ENCODE results near the gene DGKD. TPM values are rescaled to one million over a fixed set of nuclear protein-coding genes. Genes with fewer than 3 reads are reported as not detected.
A peak's percentile ranks its signal among the peaks of the same experiment; 100 is the strongest.

Gene DGKD
- total RNA-seq, 1 donor from 2014 or later, result 17.7 TPM

DNA sequence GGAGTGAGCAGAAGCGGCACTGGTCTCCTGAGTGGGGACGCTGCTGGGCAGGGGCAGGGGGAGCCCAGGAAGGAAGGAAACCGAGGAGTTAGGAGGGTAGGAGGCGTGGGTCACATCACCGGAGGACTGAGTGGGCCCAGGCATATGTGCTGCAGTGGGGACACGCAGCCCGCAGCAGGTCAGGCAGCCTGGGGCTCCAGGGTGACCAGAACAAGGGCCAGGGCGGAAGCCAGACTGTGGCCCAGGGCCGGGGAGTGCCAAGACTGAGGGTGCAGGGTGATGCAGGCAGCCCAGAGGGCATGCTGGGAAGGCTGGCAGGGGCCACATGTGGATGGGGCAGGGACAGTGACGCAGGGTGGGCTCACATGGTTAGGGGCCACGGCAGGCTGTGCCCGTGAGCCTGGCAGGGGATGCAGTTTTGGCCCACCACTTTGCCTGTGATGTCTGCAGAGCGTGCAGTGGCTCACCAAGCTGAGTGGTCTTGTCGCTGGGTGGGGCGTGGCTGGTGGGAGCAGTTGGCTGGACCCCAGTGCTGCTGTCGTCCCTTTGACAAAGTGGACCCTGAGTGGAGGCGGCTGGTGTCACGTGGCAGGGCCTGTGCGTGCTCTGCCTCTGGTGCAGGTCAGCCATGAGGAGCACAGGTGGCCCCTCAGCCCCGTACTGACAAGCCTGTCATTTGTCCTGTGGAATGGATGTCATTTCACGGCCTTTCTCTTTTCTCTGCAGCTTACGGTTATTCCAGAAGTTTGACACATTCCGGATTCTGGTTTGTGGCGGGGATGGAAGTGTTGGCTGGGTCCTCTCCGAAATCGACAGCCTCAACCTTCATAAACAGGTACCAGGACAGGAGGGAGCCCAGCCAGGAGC lies 87.1 kb downstream of the DGKD start:
- Histone ChIP-seq H2AFZ (ENCODE audit: low read depth, low read length) (no peak overlapping the region), H3K4me2 (ENCODE audit: low read length) (no peak overlapping the region), H3K9me3 (ENCODE audit: insufficient read depth, low read depth, low read length) (no peaks in the 10 kb centered on the region), H3K79me2 (ENCODE audit: insufficient read depth, low read length) (no peaks in the 10 kb centered on the region), H3K4me1 (ENCODE audit: insufficient read depth, low read length) (no peaks in the 10 kb centered on the region), H3K9ac (ENCODE audit: low read length) (no peak overlapping the region), H3K36me3 (ENCODE audit: insufficient read depth, low read length) (peaks cover 3% of the 10 kb centered on the region), H4K20me1 (ENCODE audit: insufficient read depth, low read length) (no peaks in the 10 kb centered on the region), H3K4me3 (ENCODE audit: insufficient read depth, low read depth, low read length) (no peak overlapping the region), H3K27ac (ENCODE audit: low read depth, low read length) (no peak overlapping the region), H3K27me3 (ENCODE audit: insufficient read depth, low read length) (no peaks in the 10 kb centered on the region)
- Mint-ChIP-seq H3K36me3 (ENCODE audit: low read depth, unreplicated experiment) (peaks cover 9% of the 10 kb centered on the region), H3K4me1 (ENCODE audit: low read depth, unreplicated experiment) (no peaks in the 10 kb centered on the region), H3K27me3 (ENCODE audit: low read depth, unreplicated experiment) (peaks cover 1% of the 10 kb centered on the region), H3K27ac (ENCODE audit: unreplicated experiment) (no peak overlapping the region), H3K4me3 (ENCODE audit: unreplicated experiment) (no peak overlapping the region), H3K9me3 (ENCODE audit: unreplicated experiment) (no peaks in the 10 kb centered on the region)
- FAIRE-seq (no peak), DNase-seq (ENCODE audit: low read depth) (no peak)
- TF ChIP-seq, protein P1, sequence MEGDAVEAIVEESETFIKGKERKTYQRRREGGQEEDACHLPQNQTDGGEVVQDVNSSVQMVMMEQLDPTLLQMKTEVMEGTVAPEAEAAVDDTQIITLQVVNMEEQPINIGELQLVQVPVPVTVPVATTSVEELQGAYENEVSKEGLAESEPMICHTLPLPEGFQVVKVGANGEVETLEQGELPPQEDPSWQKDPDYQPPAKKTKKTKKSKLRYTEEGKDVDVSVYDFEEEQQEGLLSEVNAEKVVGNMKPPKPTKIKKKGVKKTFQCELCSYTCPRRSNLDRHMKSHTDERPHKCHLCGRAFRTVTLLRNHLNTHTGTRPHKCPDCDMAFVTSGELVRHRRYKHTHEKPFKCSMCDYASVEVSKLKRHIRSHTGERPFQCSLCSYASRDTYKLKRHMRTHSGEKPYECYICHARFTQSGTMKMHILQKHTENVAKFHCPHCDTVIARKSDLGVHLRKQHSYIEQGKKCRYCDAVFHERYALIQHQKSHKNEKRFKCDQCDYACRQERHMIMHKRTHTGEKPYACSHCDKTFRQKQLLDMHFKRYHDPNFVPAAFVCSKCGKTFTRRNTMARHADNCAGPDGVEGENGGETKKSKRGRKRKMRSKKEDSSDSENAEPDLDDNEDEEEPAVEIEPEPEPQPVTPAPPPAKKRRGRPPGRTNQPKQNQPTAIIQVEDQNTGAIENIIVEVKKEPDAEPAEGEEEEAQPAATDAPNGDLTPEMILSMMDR (IDR thresholded peaks at IDR 0.05; ENCODE audit: insufficient read depth, low read depth, low read length), result no peak

DNA sequence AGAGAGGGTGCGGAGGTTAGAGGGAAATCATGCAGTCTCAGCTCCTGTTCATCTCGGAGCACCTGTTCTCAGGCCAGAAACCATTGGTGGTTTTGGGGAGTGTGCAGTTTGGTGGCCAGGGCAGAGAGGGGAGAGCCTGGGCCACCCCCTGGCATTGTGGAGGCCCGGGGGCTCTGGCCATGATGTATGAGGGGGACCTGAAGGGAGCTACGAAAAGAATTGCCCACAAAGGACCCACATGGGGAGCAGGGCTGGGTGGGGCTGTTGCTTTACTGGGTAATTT lies 87.7 kb downstream of the DGKD start:
- no peak overlapping the region for H3K4me3 Mint-ChIP-seq (ENCODE audit: unreplicated experiment)
- FAIRE-seq (no peak), DNase-seq (ENCODE audit: low read depth) (no peak)
- no peaks in the 10 kb centered on the region for H4K20me1 ChIP-seq (ENCODE audit: insufficient read depth, low read length)
- H3K4me3 ChIP-seq (ENCODE audit: insufficient read depth, low read depth, low read length), result no peak overlapping the region
- no peak overlapping the region for H3K4me2 ChIP-seq (ENCODE audit: low read length)
- H3K36me3 ChIP-seq (ENCODE audit: insufficient read depth, low read length), result peaks cover 3% of the 10 kb centered on the region
- H3K27ac ChIP-seq (ENCODE audit: low read depth, low read length), result no peak overlapping the region
- peaks cover 1% of the 10 kb centered on the region for H3K27me3 Mint-ChIP-seq (ENCODE audit: low read depth, unreplicated experiment)
- H3K9ac ChIP-seq (ENCODE audit: low read length), result no peak overlapping the region
- no peaks in the 10 kb centered on the region for H3K9me3 ChIP-seq (ENCODE audit: insufficient read depth, low read depth, low read length)
- H3K36me3 Mint-ChIP-seq (ENCODE audit: low read depth, unreplicated experiment), result peaks cover 9% of the 10 kb centered on the region
- no peak for TF ChIP-seq EZH2 (IDR thresholded peaks at IDR 0.05; ENCODE audit: insufficient read depth, low read length)
- TF ChIP-seq, protein P1 (IDR thresholded peaks at IDR 0.05; ENCODE audit: insufficient read depth, low read depth, low read length), result no peak
- H2AFZ ChIP-seq (ENCODE audit: low read depth, low read length), result no peak overlapping the region
- no peaks in the 10 kb centered on the region for H3K27me3 ChIP-seq (ENCODE audit: insufficient read depth, low read length)
- H3K9me3 Mint-ChIP-seq (ENCODE audit: unreplicated experiment), result no peaks in the 10 kb centered on the region
- H3K4me1 Mint-ChIP-seq (ENCODE audit: low read depth, unreplicated experiment), result no peaks in the 10 kb centered on the region
- no peaks in the 10 kb centered on the region for H3K79me2 ChIP-seq (ENCODE audit: insufficient read depth, low read length)
- no peaks in the 10 kb centered on the region for H3K4me1 ChIP-seq (ENCODE audit: insufficient read depth, low read length)
- no peak overlapping the region for H3K27ac Mint-ChIP-seq (ENCODE audit: unreplicated experiment)

- no peak overlapping the region for H3K4me3 ChIP-seq (ENCODE audit: insufficient read depth, low read depth, low read length)
- no peaks in the 10 kb centered on the region for H3K4me1 ChIP-seq (ENCODE audit: insufficient read depth, low read length)
- no peaks in the 10 kb centered on the region for H3K79me2 ChIP-seq (ENCODE audit: insufficient read depth, low read length)
- H3K4me2 ChIP-seq (ENCODE audit: low read length), result no peak overlapping the region
- H3K36me3 ChIP-seq (ENCODE audit: insufficient read depth, low read length), result no peaks in the 10 kb centered on the region
- peaks cover 11% of the 10 kb centered on the region for H3K36me3 Mint-ChIP-seq (ENCODE audit: low read depth, unreplicated experiment)
- H3K27ac Mint-ChIP-seq (ENCODE audit: unreplicated experiment), result no peak overlapping the region
- H3K9me3 Mint-ChIP-seq (ENCODE audit: unreplicated experiment), result no peaks in the 10 kb centered on the region
- H3K9ac ChIP-seq (ENCODE audit: low read length), result no peak overlapping the region
- H3K27me3 ChIP-seq (ENCODE audit: insufficient read depth, low read length), result no peaks in the 10 kb centered on the region
- TF ChIP-seq EZH2 (IDR thresholded peaks at IDR 0.05; ENCODE audit: insufficient read depth, low read length), result no peak
- TF ChIP-seq, protein P1 (IDR thresholded peaks at IDR 0.05; ENCODE audit: insufficient read depth, low read depth, low read length), result peak; percentile 91
- no peaks in the 10 kb centered on the region for H3K4me1 Mint-ChIP-seq (ENCODE audit: low read depth, unreplicated experiment)
- peak; percentile 52 for DNase-seq (ENCODE audit: low read depth)
- no peak overlapping the region for H3K27ac ChIP-seq (ENCODE audit: low read depth, low read length)
- H3K4me3 Mint-ChIP-seq (ENCODE audit: unreplicated experiment), result no peak overlapping the region
- peak; percentile 88 for FAIRE-seq
- peaks cover 1% of the 10 kb centered on the region for H3K27me3 Mint-ChIP-seq (ENCODE audit: low read depth, unreplicated experiment)
- H2AFZ ChIP-seq (ENCODE audit: low read depth, low read length), result no peak overlapping the region
- H3K9me3 ChIP-seq (ENCODE audit: insufficient read depth, low read depth, low read length), result no peaks in the 10 kb centered on the region
- H4K20me1 ChIP-seq (ENCODE audit: insufficient read depth, low read length), result no peaks in the 10 kb centered on the region
Observed at GRCh38 chr2:233443511-233444183, 89.4 kb downstream of the DGKD start.
